Measurements from ENCODE around the gene RASGRF1. TPM values are rescaled to one million over a fixed set of nuclear protein-coding genes. Genes with fewer than 3 reads are reported as not detected.

RASGRF1 gene
- total RNA-seq, 1 donor from 2014 or later: 0.17 TPM

DNA sequence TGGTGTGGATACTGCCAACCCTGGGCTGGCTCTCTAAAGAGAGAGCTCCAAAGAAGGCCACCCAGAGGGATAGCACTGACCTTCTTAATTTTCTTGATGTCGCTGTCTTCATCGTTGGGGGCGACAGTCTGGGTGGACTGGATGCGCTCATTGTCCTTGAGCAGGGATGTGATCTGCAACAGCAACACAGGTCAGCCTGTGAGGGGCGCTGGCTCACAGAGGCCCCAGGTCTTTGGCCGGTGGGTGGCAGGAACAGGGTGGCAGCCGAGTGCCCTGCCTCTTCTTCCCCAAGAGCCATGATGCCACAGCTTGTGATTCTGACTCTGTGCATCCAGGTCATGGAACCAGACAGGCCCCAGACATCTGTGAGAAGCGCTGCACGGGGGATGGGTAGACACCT, 41.2 kb downstream of the RASGRF1 start:
- peaks cover 3% of the 10 kb centered on the region for H3K4me1 Mint-ChIP-seq (ENCODE audit: low read depth)
- TF ChIP-seq, protein P1, sequence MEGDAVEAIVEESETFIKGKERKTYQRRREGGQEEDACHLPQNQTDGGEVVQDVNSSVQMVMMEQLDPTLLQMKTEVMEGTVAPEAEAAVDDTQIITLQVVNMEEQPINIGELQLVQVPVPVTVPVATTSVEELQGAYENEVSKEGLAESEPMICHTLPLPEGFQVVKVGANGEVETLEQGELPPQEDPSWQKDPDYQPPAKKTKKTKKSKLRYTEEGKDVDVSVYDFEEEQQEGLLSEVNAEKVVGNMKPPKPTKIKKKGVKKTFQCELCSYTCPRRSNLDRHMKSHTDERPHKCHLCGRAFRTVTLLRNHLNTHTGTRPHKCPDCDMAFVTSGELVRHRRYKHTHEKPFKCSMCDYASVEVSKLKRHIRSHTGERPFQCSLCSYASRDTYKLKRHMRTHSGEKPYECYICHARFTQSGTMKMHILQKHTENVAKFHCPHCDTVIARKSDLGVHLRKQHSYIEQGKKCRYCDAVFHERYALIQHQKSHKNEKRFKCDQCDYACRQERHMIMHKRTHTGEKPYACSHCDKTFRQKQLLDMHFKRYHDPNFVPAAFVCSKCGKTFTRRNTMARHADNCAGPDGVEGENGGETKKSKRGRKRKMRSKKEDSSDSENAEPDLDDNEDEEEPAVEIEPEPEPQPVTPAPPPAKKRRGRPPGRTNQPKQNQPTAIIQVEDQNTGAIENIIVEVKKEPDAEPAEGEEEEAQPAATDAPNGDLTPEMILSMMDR (IDR thresholded peaks at IDR 0.05; ENCODE audit: unreplicated experiment): no peak
- peaks cover 4% of the 10 kb centered on the region for H3K27me3 Mint-ChIP-seq
- no peaks in the 10 kb centered on the region for H3K9me3 Mint-ChIP-seq (ENCODE audit: low read depth)
- no peak for DNase-seq (ENCODE audit: low spot score, unreplicated experiment)
- H3K27ac Mint-ChIP-seq: no peak overlapping the region
- no peaks in the 10 kb centered on the region for H3K36me3 Mint-ChIP-seq (ENCODE audit: insufficient read depth)
- H3K4me3 Mint-ChIP-seq (ENCODE audit: low read depth): no peak overlapping the region

DNA sequence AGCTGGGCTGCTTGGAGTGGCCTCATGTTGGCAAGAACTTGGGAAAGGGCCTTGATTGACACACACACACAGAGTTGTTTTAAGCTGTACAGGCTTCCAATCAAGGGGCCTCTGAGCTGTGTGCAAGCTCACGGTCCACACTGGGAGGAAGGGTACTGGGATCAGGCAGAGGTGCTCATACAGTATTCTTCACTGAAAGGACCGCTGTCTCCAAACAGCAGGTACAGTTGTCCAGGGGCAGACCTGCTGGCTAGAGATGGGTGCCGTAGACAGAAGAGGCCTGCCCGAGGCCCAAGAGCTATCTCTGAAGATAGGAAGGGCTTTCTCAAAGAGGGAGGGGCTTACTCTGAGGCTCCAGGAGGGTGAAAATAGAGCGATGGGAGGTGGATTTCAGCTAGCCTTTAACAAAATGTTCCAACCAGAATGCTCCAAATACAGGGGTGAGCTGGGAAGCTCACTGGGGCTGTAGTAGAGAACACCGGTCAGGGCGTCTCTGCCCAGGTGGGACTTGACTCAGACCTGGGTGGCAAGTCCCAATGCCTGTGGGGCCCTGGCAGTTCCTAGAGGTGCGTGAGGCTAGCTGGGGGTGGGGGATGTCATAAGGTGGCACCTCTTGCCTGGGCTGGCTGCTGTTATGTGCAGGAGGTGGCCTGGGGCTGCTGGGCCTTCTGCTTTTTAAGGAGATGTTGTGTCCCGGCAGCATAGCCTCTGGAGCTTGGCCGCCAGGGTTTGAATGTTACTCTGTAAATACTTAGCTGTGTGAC, 42.7 kb downstream of the RASGRF1 start:
- TF ChIP-seq, protein P1 (IDR thresholded peaks at IDR 0.05; ENCODE audit: unreplicated experiment): no peak
- H3K27me3 Mint-ChIP-seq: peaks cover 5% of the 10 kb centered on the region
- H3K36me3 Mint-ChIP-seq (ENCODE audit: insufficient read depth): no peaks in the 10 kb centered on the region
- H3K27ac Mint-ChIP-seq: no peak overlapping the region
- DNase-seq (ENCODE audit: low spot score, unreplicated experiment): no peak
- no peak overlapping the region for H3K4me3 Mint-ChIP-seq (ENCODE audit: low read depth)
- H3K4me1 Mint-ChIP-seq (ENCODE audit: low read depth): peaks cover 3% of the 10 kb centered on the region
- no peaks in the 10 kb centered on the region for H3K9me3 Mint-ChIP-seq (ENCODE audit: low read depth)

DNA sequence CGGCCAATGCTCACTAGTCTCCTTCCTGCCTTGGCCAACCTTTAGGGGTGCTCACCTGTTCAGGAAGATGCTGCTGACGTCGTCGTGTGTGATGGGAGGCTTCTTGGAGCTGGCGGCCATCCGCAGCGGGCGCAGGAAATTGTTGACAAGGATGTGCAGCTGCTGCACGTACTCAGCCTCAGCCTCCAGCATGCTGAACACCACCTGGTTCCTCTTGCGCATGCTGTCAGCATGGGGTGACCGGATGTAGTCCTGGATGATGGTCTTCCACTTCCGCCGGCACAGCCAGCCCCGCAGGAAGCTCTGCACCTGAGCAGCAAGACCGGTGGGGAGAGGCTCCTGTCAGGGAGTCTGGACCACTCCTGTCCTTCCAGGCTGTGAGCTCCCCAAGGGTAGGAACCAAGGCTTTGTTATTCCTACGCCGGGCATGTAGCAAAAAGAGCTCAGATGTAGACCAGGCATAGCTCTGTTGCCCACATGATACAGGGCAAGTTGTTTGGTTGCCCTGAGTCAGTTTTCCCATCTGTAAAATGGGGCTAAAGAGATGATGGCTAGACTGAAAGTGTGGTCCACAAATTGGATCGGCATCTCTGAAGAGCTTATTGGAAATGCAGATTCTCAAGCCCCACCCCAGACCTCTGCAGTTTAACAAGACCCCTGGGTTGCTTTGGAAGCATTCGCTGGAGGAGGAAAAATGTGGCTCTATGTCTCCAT, 43.7 kb downstream of the RASGRF1 start:
- H3K27ac Mint-ChIP-seq: peak overlapping the region; percentile 49
- no peak overlapping the region for H3K4me3 Mint-ChIP-seq (ENCODE audit: low read depth)
- TF ChIP-seq, protein P1 (IDR thresholded peaks at IDR 0.05; ENCODE audit: unreplicated experiment): no peak
- no peak for DNase-seq (ENCODE audit: low spot score, unreplicated experiment)
- H3K27me3 Mint-ChIP-seq: peaks cover 9% of the 10 kb centered on the region
- peaks cover 3% of the 10 kb centered on the region for H3K4me1 Mint-ChIP-seq (ENCODE audit: low read depth)
- H3K36me3 Mint-ChIP-seq (ENCODE audit: insufficient read depth): no peaks in the 10 kb centered on the region
- H3K9me3 Mint-ChIP-seq (ENCODE audit: low read depth): no peaks in the 10 kb centered on the region

DNA sequence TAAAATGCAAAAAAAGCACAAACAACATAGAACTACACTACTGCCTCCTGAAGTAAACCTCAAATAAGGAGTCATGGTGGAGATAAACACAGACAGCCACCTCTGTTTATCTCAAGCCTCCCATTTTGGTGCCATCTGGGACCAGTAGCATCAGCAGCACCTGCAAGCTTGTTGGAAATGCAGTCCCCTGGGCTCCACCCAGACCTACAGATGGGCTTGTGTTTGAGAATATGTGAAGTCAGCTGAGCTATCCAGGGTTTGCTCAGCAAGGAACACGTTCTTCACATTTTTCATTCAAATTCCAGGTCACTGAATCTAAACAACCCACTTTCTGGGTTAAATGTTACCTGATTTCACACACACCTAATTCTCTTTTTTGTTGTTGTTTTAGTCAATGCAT, 45.5 kb downstream of the RASGRF1 start:
- H3K4me1 Mint-ChIP-seq (ENCODE audit: low read depth): peaks cover 3% of the 10 kb centered on the region
- H3K27ac Mint-ChIP-seq: no peak overlapping the region
- TF ChIP-seq, protein P1 (IDR thresholded peaks at IDR 0.05; ENCODE audit: unreplicated experiment): no peak
- no peak for DNase-seq (ENCODE audit: low spot score, unreplicated experiment)
- no peaks in the 10 kb centered on the region for H3K9me3 Mint-ChIP-seq (ENCODE audit: low read depth)
- no peak overlapping the region for H3K4me3 Mint-ChIP-seq (ENCODE audit: low read depth)
- H3K36me3 Mint-ChIP-seq (ENCODE audit: insufficient read depth): no peaks in the 10 kb centered on the region
- H3K27me3 Mint-ChIP-seq: peaks cover 9% of the 10 kb centered on the region

DNA sequence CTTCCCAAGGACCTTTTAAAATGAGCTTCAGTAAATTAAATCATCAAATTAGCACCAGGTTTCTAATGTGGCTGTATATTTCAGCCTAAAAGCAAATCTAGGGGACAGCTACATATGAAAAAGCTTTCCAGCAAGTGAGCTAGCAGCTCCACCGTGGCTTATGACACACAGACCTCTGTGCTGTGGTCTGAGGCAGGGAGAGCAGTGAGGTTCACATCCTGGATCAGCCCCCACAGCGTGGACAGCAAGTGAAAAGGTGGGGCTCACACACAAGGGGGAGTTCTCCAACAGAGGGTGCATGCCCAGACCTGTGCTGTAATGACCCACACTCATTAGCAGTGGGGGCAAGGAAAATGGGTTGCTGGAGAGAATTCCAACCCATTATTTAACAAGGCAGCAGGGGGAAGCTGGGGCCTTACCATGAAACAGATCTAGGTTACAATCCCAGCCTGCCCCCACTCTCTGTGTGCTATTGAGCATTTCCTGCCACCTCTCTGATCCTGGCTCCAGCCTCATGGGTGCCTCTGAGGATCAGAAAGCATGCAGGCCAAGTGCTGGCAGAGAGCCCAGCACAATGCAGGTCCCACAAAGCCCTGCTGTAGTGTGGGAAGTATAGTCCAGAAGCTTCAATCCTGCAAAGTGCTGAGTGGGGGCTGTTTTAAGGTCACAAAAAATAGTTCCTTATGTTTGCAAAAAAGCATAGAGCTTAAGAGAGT, 48.2 kb downstream of the RASGRF1 start:
- H3K4me1 Mint-ChIP-seq (ENCODE audit: low read depth): peaks cover 3% of the 10 kb centered on the region
- TF ChIP-seq, protein P1 (IDR thresholded peaks at IDR 0.05; ENCODE audit: unreplicated experiment): no peak
- H3K27me3 Mint-ChIP-seq: peaks cover 9% of the 10 kb centered on the region
- no peak overlapping the region for H3K4me3 Mint-ChIP-seq (ENCODE audit: low read depth)
- no peak overlapping the region for H3K27ac Mint-ChIP-seq
- H3K36me3 Mint-ChIP-seq (ENCODE audit: insufficient read depth): no peaks in the 10 kb centered on the region
- H3K9me3 Mint-ChIP-seq (ENCODE audit: low read depth): no peaks in the 10 kb centered on the region
- DNase-seq (ENCODE audit: low spot score, unreplicated experiment): no peak

Measured in progenitor cell of endocrine pancreas (in vitro differentiated cells).